SHP77 (cell line): ENCODE measurements around the gene ETS1.

ENCODE experiments used
- DNase-seq, 2 experiments: peaks; one replicate each; lab custom pipeline; 2025; lab: John Stamatoyannopoulos, UW

ETS1 gene

GRCh38 chr11:128501632-128502549 is 85.5 kb downstream of the ETS1 start:
- no peak for DNase-seq

- no peak for DNase-seq
Measured at GRCh38 chr11:128501008-128501407, 86.3 kb downstream of the ETS1 start.

- no peak for DNase-seq
Measured at GRCh38 chr11:128500493-128500892, 86.9 kb downstream of the ETS1 start.

- no peak for DNase-seq
Measured at GRCh38 chr11:128499613-128500253, 87.6 kb downstream of the ETS1 start.

- no peak for DNase-seq
Measured at GRCh38 chr11:128498721-128499245, 88.6 kb downstream of the ETS1 start.

GRCh38 chr11:128497776-128498095 is 89.6 kb downstream of the ETS1 start:
- DNase-seq: no peak

GRCh38 chr11:128497061-128497775 is 90.1 kb downstream of the ETS1 start:
- DNase-seq: peak; percentile 41 to 68

GRCh38 chr11:128496692-128497060 is 90.7 kb downstream of the ETS1 start:
- DNase-seq: no peak

GRCh38 chr11:128496249-128496648 is 91.1 kb downstream of the ETS1 start:
- DNase-seq: no peak

GRCh38 chr11:128494418-128495332 is 92.7 kb downstream of the ETS1 start:
- no peak for DNase-seq

GRCh38 chr11:128493570-128493965 is 93.8 kb downstream of the ETS1 start:
- no peak for DNase-seq

GRCh38 chr11:128492903-128493569 is 94.3 kb downstream of the ETS1 start:
- DNase-seq: no peak

- DNase-seq: peak in 1 of 2 experiments; percentile 35
Measured at GRCh38 chr11:128492461-128492860, 94.9 kb downstream of the ETS1 start.

GRCh38 chr11:128491195-128491936 is 96.0 kb downstream of the ETS1 start:
- DNase-seq: no peak

- DNase-seq: no peak
Measured at GRCh38 chr11:128490092-128490491, 97.3 kb downstream of the ETS1 start.

- no peak for DNase-seq
Measured at GRCh38 chr11:128488471-128488870, 98.9 kb downstream of the ETS1 start.

GRCh38 chr11:128487978-128488377 is 99.4 kb downstream of the ETS1 start:
- DNase-seq: no peak

- DNase-seq: no peak
Measured at GRCh38 chr11:128484172-128484571, 103.2 kb downstream of the ETS1 start.

- DNase-seq: no peak
Measured at GRCh38 chr11:128483211-128483788, 104.1 kb downstream of the ETS1 start.
